ENCODE data around the gene XPO1.

The XPO1 gene

DNA sequence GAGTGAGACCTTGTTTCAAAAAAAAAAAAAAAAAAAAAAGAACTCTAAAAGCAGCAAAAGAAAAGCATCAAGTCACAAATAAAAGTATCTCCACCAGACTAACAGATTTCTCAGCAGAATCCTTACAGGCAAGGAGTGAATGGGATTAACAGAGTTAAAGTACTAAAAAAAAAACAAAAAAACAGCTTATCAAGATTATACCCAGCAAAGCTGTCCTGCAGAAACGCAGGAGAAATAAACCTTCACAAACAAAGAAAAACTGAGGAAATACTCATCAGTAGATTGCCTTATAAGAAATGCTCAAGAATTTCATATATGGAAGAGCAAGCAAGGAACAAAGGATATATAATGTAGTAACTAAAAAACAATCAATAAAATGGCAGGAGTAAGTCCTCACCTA is 102.9 kb downstream of the XPO1 start:
- TF ChIP-seq, protein P1, sequence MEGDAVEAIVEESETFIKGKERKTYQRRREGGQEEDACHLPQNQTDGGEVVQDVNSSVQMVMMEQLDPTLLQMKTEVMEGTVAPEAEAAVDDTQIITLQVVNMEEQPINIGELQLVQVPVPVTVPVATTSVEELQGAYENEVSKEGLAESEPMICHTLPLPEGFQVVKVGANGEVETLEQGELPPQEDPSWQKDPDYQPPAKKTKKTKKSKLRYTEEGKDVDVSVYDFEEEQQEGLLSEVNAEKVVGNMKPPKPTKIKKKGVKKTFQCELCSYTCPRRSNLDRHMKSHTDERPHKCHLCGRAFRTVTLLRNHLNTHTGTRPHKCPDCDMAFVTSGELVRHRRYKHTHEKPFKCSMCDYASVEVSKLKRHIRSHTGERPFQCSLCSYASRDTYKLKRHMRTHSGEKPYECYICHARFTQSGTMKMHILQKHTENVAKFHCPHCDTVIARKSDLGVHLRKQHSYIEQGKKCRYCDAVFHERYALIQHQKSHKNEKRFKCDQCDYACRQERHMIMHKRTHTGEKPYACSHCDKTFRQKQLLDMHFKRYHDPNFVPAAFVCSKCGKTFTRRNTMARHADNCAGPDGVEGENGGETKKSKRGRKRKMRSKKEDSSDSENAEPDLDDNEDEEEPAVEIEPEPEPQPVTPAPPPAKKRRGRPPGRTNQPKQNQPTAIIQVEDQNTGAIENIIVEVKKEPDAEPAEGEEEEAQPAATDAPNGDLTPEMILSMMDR (conservative IDR thresholded peaks at IDR 0.05; ENCODE audit: low read depth): no peak
- ChIA-PET CTCF (interaction anchor here (0.8 kb wide), 1 partner anchor 48 kb away, joined by 3 read pairs; no protein-coding TSS in a partner anchor), POLR2A (ENCODE audit: low non-redundant PET) (no interaction called here)
- no peak overlapping the region for H3K27ac ChIP-seq
- DNase-seq (ENCODE audit: low spot score): no peak

DNA sequence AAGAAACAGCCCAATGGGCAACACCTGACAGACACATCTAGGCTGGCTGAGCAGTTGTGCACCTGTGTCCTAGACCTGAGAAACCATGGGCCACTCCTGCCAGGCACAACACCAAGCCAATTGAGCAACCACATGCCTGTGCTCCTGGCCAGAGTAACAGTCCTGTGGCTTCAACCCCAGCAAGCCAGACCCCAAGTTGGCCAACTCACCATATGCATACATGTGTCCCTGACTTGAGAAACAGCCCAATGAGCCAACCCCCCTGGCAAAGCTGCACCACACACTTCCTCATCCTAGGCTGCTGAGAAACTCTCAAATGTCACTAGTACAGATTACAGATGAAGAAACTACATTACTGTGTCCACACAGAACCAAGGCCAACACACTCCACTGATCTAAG is 103.8 kb downstream of the XPO1 start:
- no peak overlapping the region for H3K27ac ChIP-seq
- ChIA-PET CTCF (no interaction called here), POLR2A (ENCODE audit: low non-redundant PET) (no interaction called here)
- no peak for DNase-seq (ENCODE audit: low spot score)
- TF ChIP-seq, protein P1 (conservative IDR thresholded peaks at IDR 0.05; ENCODE audit: low read depth): no peak

DNA sequence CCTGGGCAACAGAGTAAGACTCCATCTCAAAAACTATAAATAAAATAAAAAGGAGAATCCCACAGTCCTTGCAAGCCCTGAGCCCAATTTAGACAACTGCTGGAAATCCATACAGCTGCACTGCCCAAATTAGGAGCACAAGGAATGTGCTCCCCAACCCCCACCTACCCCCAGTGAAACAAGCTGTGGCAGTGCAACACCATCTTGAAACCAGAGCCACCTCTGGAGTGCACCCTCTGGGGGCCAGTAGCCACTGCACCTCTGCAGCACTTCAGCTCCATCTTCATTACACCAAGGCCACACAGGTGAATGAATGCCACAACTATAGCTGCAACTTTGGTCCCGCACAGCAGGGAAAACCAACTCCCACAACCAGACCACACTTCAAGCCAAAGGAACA is 104.5 kb downstream of the XPO1 start:
- TF ChIP-seq, protein P1 (conservative IDR thresholded peaks at IDR 0.05; ENCODE audit: low read depth): no peak
- no peak overlapping the region for H3K27ac ChIP-seq
- POLR2A ChIA-PET (ENCODE audit: low non-redundant PET): no interaction called here
- CTCF ChIA-PET: no interaction called here
- no peak for DNase-seq (ENCODE audit: low spot score)

DNA sequence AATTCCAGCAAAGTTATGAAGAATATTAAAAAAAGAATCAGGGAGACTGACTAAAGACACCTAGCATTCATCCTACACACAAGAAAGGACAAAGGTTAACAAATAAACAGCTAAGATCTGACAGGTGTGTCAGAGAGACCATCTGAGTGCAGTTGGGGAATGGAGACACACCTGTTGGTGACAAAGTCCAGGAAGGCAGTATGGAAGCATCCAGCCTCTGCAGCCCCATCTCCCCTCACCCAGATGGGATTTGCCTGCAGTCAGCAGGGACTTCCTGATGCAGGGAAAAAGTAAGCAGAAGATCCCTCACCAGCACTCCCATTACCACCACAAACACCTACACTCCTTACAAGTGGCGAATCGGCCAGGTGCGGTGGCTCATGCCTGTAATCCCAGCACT is 105.2 kb downstream of the XPO1 start:
- ChIA-PET POLR2A (ENCODE audit: low non-redundant PET) (no interaction called here), CTCF (interaction anchor here (0.6 kb wide), 1 partner anchor 30 kb away, joined by 3 read pairs; no protein-coding TSS in a partner anchor)
- DNase-seq (ENCODE audit: low spot score): no peak
- TF ChIP-seq, protein P1 (conservative IDR thresholded peaks at IDR 0.05; ENCODE audit: low read depth): no peak
- H3K27ac ChIP-seq: no peak overlapping the region

DNA sequence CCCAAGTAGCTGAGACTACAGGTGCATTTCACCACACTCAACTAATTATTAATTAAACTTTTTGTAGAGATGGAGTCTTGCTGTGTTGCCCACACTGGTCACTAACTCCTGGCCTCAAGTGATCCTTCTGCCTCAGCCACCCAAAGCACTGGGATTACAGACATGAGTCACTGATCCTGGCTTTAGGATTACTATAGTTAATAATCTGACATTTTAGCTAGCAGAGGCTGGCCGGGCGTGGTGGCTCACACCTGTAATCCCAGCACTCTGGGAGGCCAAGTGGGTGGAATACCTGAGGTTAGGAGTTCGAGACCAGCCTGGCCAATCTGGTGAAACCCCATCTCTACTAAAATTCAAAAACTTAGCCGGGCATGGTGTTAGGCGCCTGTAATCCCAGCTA is 106.8 kb downstream of the XPO1 start:
- no peak overlapping the region for H3K27ac ChIP-seq
- CTCF ChIA-PET: interaction anchor here (0.6 kb wide), 1 partner anchor 721 kb away, joined by 3 read pairs; no protein-coding TSS in a partner anchor
- TF ChIP-seq, protein P1 (conservative IDR thresholded peaks at IDR 0.05; ENCODE audit: low read depth): no peak
- DNase-seq (ENCODE audit: low spot score): no peak
- POLR2A ChIA-PET (ENCODE audit: low non-redundant PET): no interaction called here

Data from RWPE1 (cell line).